Measurements from ENCODE around the gene ENTPD7.
"Not testable (repeated sequence)": the region's sequence is repeated elsewhere in the genome, so short reads cannot be mapped to it uniquely, and the experiment has no call there.

Gene ENTPD7

GRCh38 chr10:99695761-99696160, 36.5 kb downstream of the ENTPD7 start:
- no peak for DNase-seq

DNA sequence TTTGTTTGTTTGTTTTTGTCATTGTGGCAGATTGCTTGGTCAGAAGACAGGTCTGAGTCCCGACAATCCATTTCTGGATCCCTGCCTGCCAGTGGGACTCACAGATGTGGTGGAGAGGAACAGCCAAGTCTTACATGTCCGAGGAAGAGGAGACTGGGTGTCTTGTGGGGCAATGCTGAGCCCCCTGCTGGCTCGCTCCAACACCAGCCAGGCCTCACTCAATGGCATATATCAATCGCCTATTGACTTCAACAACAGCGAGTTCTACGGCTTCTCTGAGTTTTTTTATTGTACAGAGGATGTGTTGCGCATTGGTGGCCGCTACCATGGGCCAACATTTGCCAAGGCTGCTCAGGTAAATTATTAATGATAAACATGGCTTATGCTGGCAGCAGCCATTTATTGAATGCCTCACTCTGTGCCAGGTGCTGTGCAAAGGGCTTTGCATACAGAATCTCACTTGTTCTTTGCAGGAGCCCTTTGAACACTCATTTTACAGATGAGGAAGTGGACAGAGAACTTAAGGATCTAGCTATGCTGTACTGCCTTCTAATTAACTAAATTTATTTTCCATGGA, 39.3 kb downstream of the ENTPD7 start:
- no peak for DNase-seq

GRCh38 chr10:99700649-99701048, 41.3 kb downstream of the ENTPD7 start:
- no peak for DNase-seq

DNA sequence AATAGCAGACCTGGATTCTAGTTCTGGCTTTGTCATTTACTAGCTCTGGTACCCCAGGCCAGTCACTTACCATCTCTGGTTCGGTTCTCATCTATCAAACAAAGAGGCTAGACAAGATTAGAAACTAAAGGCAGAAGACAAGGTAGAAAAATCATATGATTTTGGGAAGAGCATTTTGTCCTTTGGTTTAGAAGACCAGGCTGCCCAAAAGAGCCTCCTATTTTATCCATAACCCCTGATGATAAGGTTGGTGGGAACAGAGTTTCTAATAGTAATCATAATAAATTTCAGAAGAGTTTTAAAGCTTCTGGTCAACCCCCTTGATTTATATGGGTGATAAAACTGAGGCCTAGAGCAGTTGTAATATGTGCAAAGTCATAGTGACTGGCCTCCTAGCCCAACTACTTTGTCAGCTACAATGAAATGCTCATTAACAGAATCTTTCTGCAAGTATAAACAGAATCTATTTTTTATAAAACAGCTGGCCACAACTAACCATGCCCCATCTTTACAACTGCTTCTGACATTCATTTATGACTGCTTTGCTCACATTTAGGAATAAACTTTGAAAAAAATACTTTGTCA, 49.2 kb downstream of the ENTPD7 start:
- DNase-seq, result no peak

- DNase-seq, result no peak
These were observed 50.3 kb downstream of the ENTPD7 start for GRCh38 chr10:99709480-99710229.

GRCh38 chr10:99711129-99711719, 51.9 kb downstream of the ENTPD7 start:
- no peak for DNase-seq

- no peak for DNase-seq
These were observed 55.1 kb downstream of the ENTPD7 start for GRCh38 chr10:99714446-99714845.

DNA sequence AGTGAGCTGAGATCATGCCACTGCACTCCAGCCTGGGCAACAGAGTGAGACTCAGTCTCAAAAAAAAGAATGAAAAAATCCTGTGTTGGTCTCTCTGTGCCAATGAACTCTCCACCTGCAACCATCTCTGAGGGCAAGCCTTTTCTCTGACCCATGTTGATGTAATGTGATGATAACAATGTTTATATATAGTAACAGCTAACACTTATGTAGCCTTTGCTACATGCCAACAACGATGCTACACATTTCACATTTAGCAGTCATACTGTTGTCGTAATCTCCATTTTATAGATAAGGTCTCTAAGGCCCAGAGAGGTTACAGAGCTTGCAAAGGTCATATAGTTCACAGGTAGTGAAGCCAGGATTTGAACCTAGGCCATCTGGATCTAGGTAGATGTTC, 61.1 kb downstream of the ENTPD7 start:
- no peak for DNase-seq

DNA sequence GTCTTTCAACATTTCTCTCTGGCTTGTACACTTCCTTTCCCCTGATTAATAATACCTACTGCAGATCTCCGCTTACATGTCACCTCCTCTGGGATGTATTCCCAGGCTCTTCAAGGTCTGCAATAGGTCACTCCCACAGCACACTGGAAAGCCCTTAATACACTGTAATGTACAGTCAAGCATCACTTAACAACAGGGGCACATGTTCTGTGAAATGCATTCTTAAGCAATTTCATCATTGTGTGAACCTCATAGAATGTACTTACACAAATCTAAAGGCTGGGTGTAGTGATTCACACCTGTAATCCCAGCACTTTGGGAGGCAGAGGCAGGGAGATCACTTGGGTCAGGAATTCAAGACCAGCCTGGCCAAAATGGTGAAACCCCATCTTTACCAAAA, 70.7 kb downstream of the ENTPD7 start:
- DNase-seq, result no peak

DNA sequence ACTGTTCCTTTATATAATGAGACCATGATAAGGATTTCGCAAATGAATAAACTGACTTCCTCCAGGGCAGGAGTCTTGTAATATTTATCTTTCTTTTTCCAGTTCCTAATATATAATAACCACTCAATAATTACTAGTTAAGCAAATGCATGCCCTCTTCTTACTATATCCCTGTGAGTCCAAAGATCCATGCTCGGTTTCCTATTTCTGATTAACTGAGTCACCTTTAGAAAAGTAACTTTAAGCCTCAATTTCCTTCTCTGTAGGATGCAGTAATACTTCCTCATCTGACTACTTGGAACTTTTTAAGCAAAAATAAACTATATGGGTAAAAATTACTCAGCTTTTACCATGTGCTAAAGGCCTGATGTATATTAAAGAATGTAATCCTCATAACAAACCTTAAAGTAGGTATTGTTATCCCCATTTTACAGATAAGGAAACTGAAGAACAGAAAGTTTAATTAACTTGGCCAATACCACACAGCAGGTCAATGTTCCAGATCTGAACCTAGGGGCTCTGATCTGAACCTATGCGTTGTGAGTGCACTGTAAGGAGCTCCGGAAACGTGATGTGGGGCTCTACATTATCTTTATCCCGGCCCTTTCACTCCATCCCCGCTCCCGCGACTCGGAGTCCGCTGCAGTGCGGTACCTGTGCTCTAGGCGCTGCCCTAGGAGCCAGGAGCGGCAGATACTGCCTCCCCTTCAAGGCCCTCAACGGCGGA, 72.2 kb downstream of the ENTPD7 start:
- DNase-seq, result no peak

DNA sequence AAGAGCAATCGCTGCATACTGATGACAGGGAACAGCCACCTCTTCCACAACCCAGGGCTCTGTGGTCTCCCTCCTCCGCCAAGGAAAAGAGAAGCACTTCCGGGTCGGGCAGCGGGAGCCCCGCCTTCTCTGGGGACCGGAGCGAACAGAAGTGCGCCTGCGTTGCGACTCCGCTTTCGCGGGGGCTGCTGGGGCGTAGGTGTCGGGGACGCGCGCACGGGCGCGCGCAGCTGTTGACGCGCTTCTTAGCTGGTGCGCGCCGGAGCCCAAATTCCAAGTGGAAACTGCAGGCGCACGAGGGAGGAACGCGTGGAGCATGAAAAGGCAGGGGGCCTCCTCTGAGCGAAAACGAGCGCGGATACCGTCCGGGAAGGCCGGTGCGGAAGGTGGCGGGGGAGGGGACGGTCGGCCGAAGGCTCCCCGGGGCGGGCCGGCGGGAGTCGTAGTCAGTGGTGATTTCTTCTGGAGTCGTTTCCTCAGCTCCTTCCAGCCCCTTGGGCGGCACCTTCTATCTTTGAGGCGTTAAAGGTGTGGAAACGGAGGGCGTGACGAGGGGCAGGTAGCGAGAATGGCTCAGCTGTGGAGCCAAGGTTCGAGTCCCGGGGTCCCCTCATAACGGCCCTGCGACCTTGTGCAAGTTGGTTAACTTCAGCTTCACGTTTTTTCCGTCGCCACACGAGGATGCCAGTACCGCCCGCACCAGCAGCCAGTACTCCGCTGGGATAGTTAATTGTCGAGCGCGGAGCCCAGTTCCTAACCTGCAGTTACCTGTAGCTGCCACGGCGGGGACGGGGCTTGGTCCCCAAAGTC, 72.9 kb downstream of the ENTPD7 start, which contains the start of the genes COX15 and CUTC:
COX15 (minus strand) TSS at position 95 of the 810 bp plus-strand sequence; CDS start at position 17, 78 bp downstream.
CUTC (plus strand) TSS at position 202 of the 810 bp plus-strand sequence; CDS start at position 317, 115 bp downstream.
- DNase-seq, result peak; percentile 50

GRCh38 chr10:99733366-99733765, 74.1 kb downstream of the ENTPD7 start:
- DNase-seq, result peak; percentile 6

DNA sequence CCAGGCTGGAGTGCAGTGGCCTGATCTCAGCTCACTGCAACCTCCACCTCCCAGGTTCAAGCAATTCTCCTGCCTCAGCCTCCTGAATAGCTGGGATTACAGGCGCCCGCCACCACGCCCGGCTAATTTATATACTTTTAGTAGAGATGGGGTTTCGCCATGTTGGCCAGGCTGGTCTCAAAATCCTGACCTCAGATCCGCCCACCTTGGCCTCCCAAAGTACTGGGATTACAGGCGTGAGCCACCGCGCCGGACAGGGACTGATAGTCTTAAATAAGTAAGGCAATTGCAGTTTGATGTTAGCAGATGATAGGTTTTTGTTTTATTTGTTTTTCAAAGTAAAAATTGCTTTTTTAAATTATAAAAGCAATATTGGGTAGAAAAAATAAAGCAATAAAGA, 74.8 kb downstream of the ENTPD7 start:
- DNase-seq, result not testable (repeated sequence)

DNA sequence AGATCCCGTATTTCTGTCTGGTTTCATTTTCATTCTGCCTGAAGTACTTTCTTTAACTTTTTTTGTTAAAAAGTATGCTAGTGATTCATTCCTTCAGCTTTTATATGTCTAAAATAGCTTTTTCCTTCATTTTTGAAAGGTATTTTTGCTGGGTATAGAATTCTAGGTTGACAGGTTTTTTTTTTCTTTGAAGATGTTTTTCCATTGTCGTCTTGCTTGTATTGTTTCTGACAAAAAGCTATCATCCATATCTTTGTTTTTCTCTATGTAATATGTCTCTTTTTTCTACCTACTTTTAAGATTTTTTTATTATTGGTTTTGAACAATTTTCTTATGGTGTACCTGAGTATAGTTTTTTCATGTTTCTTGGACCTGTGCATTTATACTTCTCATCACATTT, 81.0 kb downstream of the ENTPD7 start:
- DNase-seq, result no peak

GRCh38 chr10:99740933-99741559, 81.7 kb downstream of the ENTPD7 start:
- DNase-seq, result no peak

DNA sequence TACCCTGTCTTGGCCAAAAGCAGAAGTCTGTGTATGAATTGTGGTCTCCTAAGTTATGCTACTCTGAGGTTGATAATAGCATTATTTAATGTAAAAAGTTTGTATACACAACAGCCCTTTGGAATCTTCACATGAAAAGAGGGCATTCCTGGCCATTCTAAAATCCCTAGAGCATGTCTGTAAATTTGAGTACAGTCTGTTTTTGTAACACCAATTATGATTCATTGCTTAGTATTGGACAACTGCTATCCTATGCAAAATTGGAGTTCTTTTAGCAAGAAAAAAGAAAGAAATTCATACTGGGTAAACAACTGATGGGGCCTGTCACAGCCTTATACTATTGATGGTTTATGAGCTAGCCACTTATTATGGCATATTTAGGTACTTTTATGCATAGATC, 82.9 kb downstream of the ENTPD7 start:
- DNase-seq, result no peak

GRCh38 chr10:99742701-99743100, 83.4 kb downstream of the ENTPD7 start:
- no peak for DNase-seq

GRCh38 chr10:99743841-99744240, 84.5 kb downstream of the ENTPD7 start:
- DNase-seq, result no peak

DNA sequence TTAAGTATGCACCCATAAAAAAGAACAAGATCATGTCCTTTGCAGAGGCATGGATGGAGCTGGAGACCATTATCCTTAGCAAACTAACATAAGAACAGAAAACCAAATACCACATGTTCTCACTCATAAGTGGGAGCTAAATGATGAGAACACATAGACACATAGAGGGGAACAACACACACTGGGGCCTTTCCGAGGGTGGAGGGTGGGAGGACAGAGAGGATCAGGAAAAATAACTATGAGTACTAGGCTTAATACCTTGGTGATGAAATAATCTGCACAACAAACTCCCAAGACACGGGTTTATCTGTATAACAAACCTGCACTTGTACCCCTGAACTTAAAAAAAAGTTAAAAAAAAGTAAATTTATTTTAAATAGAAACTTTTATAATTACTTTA, 86.9 kb downstream of the ENTPD7 start:
- DNase-seq, result not testable (repeated sequence)

DNA sequence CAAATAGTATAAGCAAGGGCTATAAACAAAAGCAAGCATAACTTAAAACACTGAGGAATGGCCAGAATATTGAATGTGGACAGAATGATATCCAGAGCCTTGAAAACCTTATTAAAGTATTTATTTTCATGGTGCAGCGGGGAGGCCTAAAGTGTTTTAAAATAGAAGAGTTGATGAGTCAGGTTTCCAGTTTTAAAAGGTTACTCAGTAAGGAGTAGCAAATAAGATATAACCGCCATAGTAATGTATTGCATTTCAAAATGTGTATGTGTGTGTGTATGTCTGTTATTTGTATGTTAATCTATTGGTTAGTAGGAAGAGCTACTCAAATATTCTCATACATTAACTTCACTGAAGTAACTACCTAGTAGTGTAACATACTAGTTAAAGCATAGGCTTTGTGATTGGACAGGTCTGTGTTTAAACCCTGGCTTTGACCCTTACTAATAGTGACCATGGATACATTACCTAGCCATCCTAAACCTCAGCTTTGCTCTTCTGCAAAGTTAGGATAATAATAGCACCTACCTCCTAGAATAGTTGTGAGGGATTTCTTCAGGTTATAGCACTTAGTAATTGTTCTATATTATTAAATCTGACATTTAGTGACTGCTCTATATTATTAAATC, 89.6 kb downstream of the ENTPD7 start:
- no peak for DNase-seq

DNA sequence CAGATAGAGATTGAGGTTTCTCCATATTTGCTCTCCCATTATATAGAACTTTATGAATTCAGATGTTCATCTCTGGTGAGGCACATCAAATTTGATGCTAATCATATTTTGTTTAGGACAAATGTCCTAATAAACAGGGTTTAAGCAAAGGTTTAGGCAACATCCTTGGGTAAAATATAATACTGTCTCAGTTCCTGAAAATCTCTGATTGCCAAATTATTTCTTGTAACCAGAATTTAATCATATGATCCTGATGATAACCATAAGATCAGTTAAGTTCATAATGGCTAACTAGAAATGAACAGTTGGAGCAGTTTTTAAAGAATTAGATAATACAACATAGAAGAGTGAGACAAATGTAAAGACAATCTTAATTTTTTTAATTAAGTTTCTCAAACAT, 91.3 kb downstream of the ENTPD7 start:
- DNase-seq, result no peak
